B cell (primary cell): Measurements from ENCODE around the gene DOCK4. TPM values are rescaled to one million over a fixed set of nuclear protein-coding genes. Genes with fewer than 3 reads are reported as not detected.

Experiments
- ATAC-seq: fragments of 200-7000 bp; cut with Tn5 transposase; one replicate; pipeline ENCODE4 v1.10.0; 2021; ENCODE audit warnings: low read depth, mild to moderate bottlenecking, moderate number of reproducible peaks, moderate library complexity
- CTCF ChIA-PET: fragments of 350-600 bp; sonication (Branson Sonifier 250); formaldehyde crosslinking; loops from one replicate; lab custom pipeline; 2021; ENCODE audit warnings: antibody characterized with exemption, inconsistent platforms; lab: Charles Lee
- POLR2A ChIA-PET: fragments of 350-600 bp; sonication (Branson Sonifier 250); formaldehyde crosslinking; loops from one replicate; lab custom pipeline; 2021; ENCODE audit warnings: antibody characterized with exemption; lab: Charles Lee
- DNase-seq: peaks from one replicate; pipeline ENCODE4 v3.0.0; 2013
- H2AFZ ChIP-seq: 2 replicates; pipeline ENCODE4 v1.6.1; 2012; ENCODE audit warnings: mild to moderate bottlenecking, low read depth, low read length; ENCODE audit not compliant: insufficient read depth, poor library complexity, severe bottlenecking
- H3K27ac ChIP-seq, 2 donors: 1 replicate in 1 of 2; 2 replicates in 1 of 2; pipeline ENCODE4 v1.5.1; 2012 to 2013; ENCODE audit warnings: low read length in 2 of 2, mild to moderate bottlenecking in 2 of 2, moderate library complexity in 1 of 2
- H3K27me3 ChIP-seq, 4 experiments: fragments of 200-600 bp in 1 of 4; sonication (generic) in 1 of 4; replicated peaks in 1 of 4; 1 replicate in 2 of 4; 2 replicates in 2 of 4; pipeline versions ENCODE4 v1.6.1 to v1.7.0; 2013 to 2016; ENCODE audit warnings: low read length in 3 of 4, mild to moderate bottlenecking in 2 of 4, mixed read lengths in 1 of 4, moderate library complexity in 1 of 4; ENCODE audit not compliant: insufficient read depth in 4 of 4, control insufficient read depth in 3 of 4; ENCODE audit errors: control extremely low read depth in 1 of 4
- H3K36me3 ChIP-seq, 2 experiments: replicated peaks in 1 of 2; 1 replicate in 1 of 2; 2 replicates in 1 of 2; pipeline versions ENCODE4 v1.6.1 to v1.7.1; 2013; ENCODE audit warnings: low read length in 1 of 2; ENCODE audit not compliant: insufficient read depth in 2 of 2, control insufficient read depth in 1 of 2; ENCODE audit errors: control extremely low read depth in 1 of 2, extremely low read depth in 1 of 2
- H3K4me1 ChIP-seq, 2 donors: fragments of 200-600 bp in 1 of 2; sonication (generic) in 1 of 2; 1 replicate in 1 of 2; 2 replicates in 1 of 2; pipeline versions ENCODE4 v1.5.1 to v1.6.1; 2013 to 2017; ENCODE audit warnings: low read length in 2 of 2; ENCODE audit not compliant: control insufficient read depth in 2 of 2, insufficient read depth in 2 of 2
- H3K4me2 ChIP-seq: replicated peaks from 2 replicates; pipeline ENCODE3; 2012; ENCODE audit warnings: mild to moderate bottlenecking, low read depth, low read length; ENCODE audit not compliant: poor library complexity, severe bottlenecking
- H3K4me3 ChIP-seq, 5 experiments: fragments of 200-600 bp in 1 of 5; sonication (generic) in 1 of 5; 1 replicate in 3 of 5; 2 replicates in 2 of 5; pipeline versions ENCODE4 v1.5.1 to v1.7.0; 2011 to 2016; ENCODE audit warnings: low read length in 4 of 5, mild to moderate bottlenecking in 4 of 5, low read depth in 2 of 5, control low read depth in 1 of 5, moderate library complexity in 1 of 5; ENCODE audit not compliant: insufficient read depth in 1 of 5; ENCODE audit errors: control extremely low read depth in 1 of 5, extremely low read depth in 1 of 5
- H3K79me2 ChIP-seq: fragments of 200-600 bp; sonication (generic); one replicate; pipeline ENCODE4 v1.6.0; 2016; ENCODE audit warnings: low read length; ENCODE audit not compliant: control insufficient read depth, insufficient read depth
- H3K9ac ChIP-seq: fragments of 200-600 bp; sonication (generic); 2 replicates; pipeline ENCODE4 v1.6.1; 2017; ENCODE audit warnings: mild to moderate bottlenecking, low read length, moderate library complexity
- H3K9me3 ChIP-seq, 3 donors: one replicate each; pipeline versions ENCODE4 v1.6.1 to v1.7.1; 2013; ENCODE audit warnings: low read length in 2 of 3; ENCODE audit not compliant: control insufficient read depth in 2 of 3, insufficient read depth in 1 of 3; ENCODE audit errors: control extremely low read depth in 1 of 3
- H4K20me1 ChIP-seq: 2 replicates; pipeline ENCODE4 v1.6.0; 2012; ENCODE audit warnings: mild to moderate bottlenecking, low read length; ENCODE audit not compliant: insufficient read depth, control insufficient read depth, poor library complexity, severe bottlenecking
- H3K27ac Mint-ChIP-seq: one replicate; pipeline ENCODE4 v1.8.0; 2021; ENCODE audit warnings: mixed read lengths
- H3K27me3 Mint-ChIP-seq: one replicate; pipeline ENCODE4 v1.8.0; 2021; ENCODE audit warnings: mixed read lengths
- H3K4me1 Mint-ChIP-seq: one replicate; pipeline ENCODE4 v1.8.0; 2021; ENCODE audit warnings: mixed read lengths
- H3K4me3 Mint-ChIP-seq: one replicate; pipeline ENCODE4 v1.8.0; 2021; ENCODE audit warnings: mixed read lengths
- H3K9me3 Mint-ChIP-seq: one replicate; pipeline ENCODE4 v1.8.0; 2022; ENCODE audit warnings: mixed read lengths; ENCODE audit not compliant: insufficient read depth
- EZH2 ChIP-seq: IDR thresholded peaks from 2 replicates; pipeline ENCODE4 v1.6.1; 2012; ENCODE audit warnings: borderline replicate concordance, low read depth, mild to moderate bottlenecking, moderate library complexity, low read length; ENCODE audit not compliant: insufficient read depth, poor library complexity, severe bottlenecking
- WGBS: methylation state at CpG from one replicate; pipeline ENCODE4 v1.1.5; 2013; ENCODE audit warnings: missing lambda C conversion rate; ENCODE audit not compliant: insufficient coverage; 5-methylcytosine and 5-hydroxymethylcytosine counted together
- intact Hi-C: fragments of 100-400 bp; cut with micrococcal nuclease; formaldehyde crosslinking; loops from one replicate; pipeline ENCODE4 v1.10.0; 2022
- polyA plus RNA-seq: library from polyadenylated mRNA; depleted of rRNA; stranded (reverse); fragments of >200 nt; gene quantifications from 2 replicates; pipeline ENCODE4 v1.2.3, GENCODE V29; 2012
- total RNA-seq, 2 donors: library from RNA; stranded (reverse); fragments of 120-200 nt in 1 of 2; gene quantifications; 1 replicate in 1 of 2; 2 replicates in 1 of 2; pipeline versions ENCODE4 v1.2.3 to v1.2.4, GENCODE V29; 2013 to 2022
- TF ChIP-seq, protein P1 (sequence below): fragments of 200-600 bp; IDR thresholded peaks from one replicate; pipeline ENCODE4 v1.8.0; 2022; ENCODE audit warnings: antibody characterized with exemption, mild to moderate bottlenecking

The DOCK4 gene
- total and polyA plus RNA-seq, 2 donors (not counting 1 experiment from before 2014, with no cell fraction given), result 0.03 to 4.1 TPM

DNA sequence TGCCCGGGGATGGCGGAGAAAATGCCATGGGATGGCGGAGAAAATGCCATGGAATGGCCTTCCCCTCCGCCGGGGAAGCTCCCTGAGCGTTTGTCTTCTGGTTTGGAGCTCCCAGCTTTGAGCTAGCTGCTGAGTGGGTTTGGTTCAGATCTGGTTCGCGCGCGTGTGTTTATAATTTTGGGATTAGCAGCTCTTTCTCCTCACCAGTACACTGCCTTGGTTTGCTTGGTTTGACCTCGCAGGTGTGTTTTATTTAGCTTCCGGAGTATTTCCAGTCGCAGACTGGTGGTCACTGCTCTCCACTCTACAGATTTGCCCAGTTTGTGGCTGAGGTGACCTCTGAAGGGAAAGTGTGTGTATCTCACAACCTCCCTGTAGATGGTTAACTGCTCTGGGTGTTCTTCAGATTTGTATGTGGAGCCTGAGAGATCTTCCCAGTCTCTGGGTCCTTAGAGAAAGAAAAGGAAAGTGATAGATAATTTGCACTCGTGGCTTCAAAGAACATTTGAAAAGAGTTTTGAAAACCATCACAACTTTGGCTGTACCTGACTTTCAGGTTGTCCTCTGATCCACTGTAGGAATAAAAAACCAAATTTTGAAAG, 893 bp upstream of the DOCK4 start:
- POLR2A ChIA-PET, result interaction anchor here (1.1 kb wide), 1 partner anchor 184 kb away, joined by 3 read pairs; no protein-coding TSS in a partner anchor
- peaks cover 46% of the 10 kb centered on the region for H3K4me1 Mint-ChIP-seq
- peaks cover under 1% of the 10 kb centered on the region for H4K20me1 ChIP-seq
- no peaks in the 10 kb centered on the region for H3K9me3 Mint-ChIP-seq
- H3K27me3 ChIP-seq, result peaks cover 0 to 31% (median 24%) of the 10 kb centered on the region in 4 experiments
- H3K27me3 Mint-ChIP-seq, result peaks cover 20% of the 10 kb centered on the region
- peak overlapping the region; percentile 94 for H3K9ac ChIP-seq
- peak overlapping the region; percentile 92 for H3K27ac Mint-ChIP-seq
- peaks cover 27 to 29% of the 10 kb centered on the region in 2 donors for H3K4me1 ChIP-seq
- peak overlapping the region; percentile 26 to 67 for H3K27ac ChIP-seq
- no peaks in the 10 kb centered on the region for H3K36me3 ChIP-seq
- H2AFZ ChIP-seq, result peak overlapping the region; percentile 98
- ATAC-seq, result no peak
- CTCF ChIA-PET, result no interaction called here
- WGBS, result 0% methylated on average over 3 of the region's 14 CpGs
- TF ChIP-seq, protein P1, sequence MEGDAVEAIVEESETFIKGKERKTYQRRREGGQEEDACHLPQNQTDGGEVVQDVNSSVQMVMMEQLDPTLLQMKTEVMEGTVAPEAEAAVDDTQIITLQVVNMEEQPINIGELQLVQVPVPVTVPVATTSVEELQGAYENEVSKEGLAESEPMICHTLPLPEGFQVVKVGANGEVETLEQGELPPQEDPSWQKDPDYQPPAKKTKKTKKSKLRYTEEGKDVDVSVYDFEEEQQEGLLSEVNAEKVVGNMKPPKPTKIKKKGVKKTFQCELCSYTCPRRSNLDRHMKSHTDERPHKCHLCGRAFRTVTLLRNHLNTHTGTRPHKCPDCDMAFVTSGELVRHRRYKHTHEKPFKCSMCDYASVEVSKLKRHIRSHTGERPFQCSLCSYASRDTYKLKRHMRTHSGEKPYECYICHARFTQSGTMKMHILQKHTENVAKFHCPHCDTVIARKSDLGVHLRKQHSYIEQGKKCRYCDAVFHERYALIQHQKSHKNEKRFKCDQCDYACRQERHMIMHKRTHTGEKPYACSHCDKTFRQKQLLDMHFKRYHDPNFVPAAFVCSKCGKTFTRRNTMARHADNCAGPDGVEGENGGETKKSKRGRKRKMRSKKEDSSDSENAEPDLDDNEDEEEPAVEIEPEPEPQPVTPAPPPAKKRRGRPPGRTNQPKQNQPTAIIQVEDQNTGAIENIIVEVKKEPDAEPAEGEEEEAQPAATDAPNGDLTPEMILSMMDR, result no peak
- no peak for TF ChIP-seq EZH2
- no peaks in the 10 kb centered on the region for H3K9me3 ChIP-seq
- peak overlapping the region; percentile 71 to 97 (median 91) for H3K4me3 ChIP-seq
- peaks cover 66% of the 10 kb centered on the region for H3K79me2 ChIP-seq
- H3K4me3 Mint-ChIP-seq, result peak overlapping the region; percentile 91
- intact Hi-C loops, result loop anchor here (1.0 to 2.0 kb wide), 4 partner anchors 126 to 911 kb away; partner anchors contain the start of genes SMIM30 and TMEM168
- DNase-seq, result no peak
- H3K4me2 ChIP-seq, result peak overlapping the region; percentile 99
